Germinal center (tissue), 1 donor: ENCODE results near the gene G6PC1.
"Not testable (repeated sequence)": the region's sequence is repeated elsewhere in the genome, so short reads cannot be mapped to it uniquely, and the experiment has no call there.

Experiments
- DNase-seq: peaks from one replicate; pipeline ENCODE4 v3.0.0; 2012; ENCODE audit warnings: mixed read lengths, low spot score

The G6PC1 gene

DNA sequence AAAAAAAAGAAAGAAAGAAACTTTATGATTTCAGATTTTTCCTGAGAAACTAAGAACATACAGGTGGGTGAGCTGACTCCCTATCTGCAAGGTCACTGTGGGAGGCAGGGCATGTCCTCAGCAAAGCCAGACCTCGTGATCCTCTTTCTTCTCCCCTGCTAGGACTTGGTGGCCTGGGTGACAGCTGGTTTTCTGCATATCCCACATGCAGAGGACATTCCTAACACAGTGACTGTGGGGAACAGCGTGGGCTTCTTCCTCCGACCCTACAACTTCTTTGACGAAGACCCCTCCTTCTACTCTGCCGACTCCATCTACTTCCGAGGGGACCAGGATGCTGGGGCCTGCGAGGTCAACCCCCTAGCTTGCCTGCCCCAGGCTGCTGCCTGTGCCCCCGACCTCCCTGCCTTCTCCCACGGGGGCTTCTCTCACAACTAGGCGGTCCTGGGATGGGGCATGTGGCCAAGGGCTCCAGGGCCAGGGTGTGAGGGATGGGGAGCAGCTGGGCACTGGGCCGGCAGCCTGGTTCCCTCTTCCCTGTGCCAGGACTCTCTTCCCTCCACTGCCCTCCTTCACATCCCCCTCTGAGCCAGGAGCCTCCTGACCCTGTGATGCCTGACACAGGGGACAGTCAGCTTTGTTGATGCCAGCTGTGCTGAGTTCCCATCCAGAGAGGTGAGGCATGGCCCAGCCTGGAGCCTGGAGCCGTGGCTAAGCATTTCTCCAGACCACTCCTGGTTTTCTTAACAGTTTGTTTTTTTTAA, 26.5 kb upstream of the G6PC1 start:
- DNase-seq, result not testable (repeated sequence)

DNA sequence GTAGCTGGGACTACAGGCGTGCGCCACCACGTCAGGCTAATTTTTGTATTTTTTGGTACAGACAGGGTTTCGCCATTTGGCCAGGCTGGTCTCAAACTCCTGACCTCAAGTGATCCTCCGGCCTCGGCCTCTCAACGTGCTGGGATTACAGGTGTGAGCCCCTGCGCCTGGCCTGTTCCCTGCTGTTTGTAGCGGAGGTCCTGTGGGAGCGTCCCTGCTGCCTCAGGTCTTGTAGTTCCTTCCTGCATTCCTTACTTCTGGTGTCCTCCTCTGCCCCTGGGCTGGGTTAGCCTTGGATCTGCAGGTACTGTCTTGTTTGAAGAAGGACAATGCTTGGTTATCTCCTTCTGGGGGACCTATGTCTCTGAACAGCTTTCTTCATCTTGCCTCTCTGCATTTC, 23.6 kb upstream of the G6PC1 start:
- DNase-seq, result no peak

GRCh38 chr17:42878123-42878880, 22.3 kb upstream of the G6PC1 start:
- DNase-seq, result no peak

GRCh38 chr17:42878924-42879595, 21.5 kb upstream of the G6PC1 start:
- no peak for DNase-seq

GRCh38 chr17:42879596-42879985, 21.0 kb upstream of the G6PC1 start:
- no peak for DNase-seq

GRCh38 chr17:42880776-42881310, 19.8 kb upstream of the G6PC1 start:
- DNase-seq, result no peak

DNA sequence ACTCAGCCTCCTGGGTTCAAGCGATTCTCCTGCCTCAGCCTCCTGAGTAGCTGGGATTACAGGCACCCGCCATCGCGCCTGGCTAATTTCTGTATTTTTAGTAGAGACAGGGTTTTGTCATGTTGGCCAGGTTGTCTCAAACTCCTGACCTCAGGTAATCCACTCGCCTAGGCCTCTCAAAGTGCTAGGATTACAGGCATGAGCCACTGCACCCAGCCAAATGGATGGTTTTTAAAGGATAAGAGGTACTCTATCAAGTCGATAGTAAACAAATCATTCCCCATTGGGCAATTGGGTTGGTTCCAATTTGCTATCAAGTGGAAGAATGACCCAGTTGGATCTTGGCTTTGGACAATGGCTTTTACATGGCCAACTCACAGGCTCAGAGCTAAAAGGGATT, 18.9 kb upstream of the G6PC1 start:
- DNase-seq, result not testable (repeated sequence)

- no peak for DNase-seq
Measured at GRCh38 chr17:42882166-42882565, 18.4 kb upstream of the G6PC1 start.

DNA sequence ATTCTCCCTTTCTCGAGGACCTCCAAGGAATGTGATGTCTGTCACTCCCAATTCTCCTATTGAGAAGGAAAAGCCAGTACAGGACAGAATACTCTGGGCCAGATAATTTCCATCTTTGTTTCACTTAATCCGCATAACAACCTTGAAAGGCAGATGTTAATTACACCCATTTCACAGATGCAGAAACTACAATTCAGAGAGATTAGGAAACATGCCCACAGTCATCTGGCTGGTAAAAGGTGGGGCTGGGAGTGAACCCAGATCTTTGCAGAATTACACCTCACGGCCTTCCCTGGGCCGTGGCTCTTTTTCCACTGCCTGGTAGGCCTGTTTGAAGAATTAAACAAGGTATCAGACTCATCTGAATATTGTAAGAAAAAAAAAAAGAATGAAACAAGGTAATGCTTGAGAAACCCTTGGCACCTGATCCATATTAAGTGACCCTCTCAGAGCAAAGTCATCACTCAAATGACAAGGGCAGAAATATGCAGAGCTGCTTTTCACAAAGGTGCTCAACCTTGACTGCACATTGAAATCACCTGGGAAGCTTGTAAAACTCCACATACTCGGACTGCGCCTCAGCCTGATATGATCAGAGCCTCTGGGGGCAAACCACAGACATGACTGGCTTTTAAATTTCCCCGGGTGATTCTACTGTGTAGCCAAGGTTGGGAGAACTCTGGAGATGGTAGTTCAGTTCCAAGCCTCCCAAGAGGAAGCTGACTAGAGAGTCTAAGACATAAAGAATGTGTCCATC, 16.6 kb upstream of the G6PC1 start:
- DNase-seq, result no peak

GRCh38 chr17:42885806-42886205, 14.8 kb upstream of the G6PC1 start:
- not testable (repeated sequence) for DNase-seq

DNA sequence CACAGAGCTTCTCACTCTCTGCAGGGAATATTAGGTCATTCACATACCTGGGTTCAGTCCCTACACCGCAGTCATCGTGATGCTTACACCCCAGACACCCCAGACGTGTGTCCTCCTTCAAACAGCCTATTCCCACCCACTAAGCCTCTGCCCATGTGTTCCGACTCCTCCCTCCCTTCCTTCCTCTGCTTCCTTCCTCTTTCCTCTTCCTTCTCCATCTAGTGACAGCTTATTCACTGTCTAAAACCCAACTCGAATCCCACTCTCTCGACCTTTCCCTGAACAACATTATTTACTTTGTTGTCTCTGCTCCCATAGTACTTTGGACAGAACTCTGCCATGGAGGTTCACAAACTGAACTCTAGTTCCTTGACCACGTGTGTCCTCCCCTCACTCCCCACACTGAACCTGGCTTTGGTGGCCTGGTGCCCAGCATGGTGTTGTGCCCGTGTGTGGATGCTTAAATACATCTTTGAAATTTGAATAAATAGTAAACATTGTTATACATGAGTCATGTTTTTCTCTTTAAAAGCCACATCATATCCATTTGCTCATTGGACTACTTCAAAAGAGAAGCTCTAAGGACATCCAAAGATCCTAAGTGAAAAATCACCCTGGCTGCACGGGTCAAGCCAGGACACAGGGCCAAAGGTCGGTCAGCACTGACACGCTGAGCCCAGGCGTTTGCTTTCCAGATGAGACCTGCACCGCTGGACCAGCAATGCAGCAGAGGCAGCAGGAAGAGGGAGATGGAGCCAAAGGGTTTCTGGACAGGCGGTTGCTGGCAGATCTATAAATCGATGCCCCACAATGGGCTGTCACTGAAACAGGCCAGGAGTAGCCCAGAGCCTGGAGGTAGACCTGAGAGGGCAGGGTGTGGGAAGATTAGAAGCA, 14.1 kb upstream of the G6PC1 start:
- DNase-seq, result no peak

DNA sequence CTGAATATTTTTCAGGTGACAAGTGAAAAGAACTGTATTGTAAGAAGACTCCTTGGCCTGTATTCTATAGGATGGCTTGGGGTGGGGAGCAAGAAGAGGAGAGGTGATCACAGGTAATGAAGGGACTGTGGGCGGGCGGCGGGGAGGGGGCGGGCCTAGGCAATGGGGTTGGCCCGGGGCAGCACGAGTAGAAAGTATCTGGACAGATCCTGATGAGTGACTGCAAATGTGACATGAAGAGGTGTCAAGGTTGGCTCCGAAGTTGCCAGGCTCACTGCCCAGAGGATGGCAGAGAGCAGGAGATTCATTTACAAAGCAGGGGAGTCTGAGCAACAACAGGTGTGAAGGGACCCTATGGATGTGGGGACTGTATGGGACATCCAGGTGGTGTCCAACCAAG, 10.8 kb upstream of the G6PC1 start:
- no peak for DNase-seq

GRCh38 chr17:42891539-42892152, 9.0 kb upstream of the G6PC1 start:
- DNase-seq, result no peak

- DNase-seq, result no peak
Measured at GRCh38 chr17:42893359-42893758, 7.2 kb upstream of the G6PC1 start.

- no peak for DNase-seq
Measured at GRCh38 chr17:42894283-42895184, 6.1 kb upstream of the G6PC1 start.

- DNase-seq, result no peak
Measured at GRCh38 chr17:42895185-42895555, 5.4 kb upstream of the G6PC1 start.

DNA sequence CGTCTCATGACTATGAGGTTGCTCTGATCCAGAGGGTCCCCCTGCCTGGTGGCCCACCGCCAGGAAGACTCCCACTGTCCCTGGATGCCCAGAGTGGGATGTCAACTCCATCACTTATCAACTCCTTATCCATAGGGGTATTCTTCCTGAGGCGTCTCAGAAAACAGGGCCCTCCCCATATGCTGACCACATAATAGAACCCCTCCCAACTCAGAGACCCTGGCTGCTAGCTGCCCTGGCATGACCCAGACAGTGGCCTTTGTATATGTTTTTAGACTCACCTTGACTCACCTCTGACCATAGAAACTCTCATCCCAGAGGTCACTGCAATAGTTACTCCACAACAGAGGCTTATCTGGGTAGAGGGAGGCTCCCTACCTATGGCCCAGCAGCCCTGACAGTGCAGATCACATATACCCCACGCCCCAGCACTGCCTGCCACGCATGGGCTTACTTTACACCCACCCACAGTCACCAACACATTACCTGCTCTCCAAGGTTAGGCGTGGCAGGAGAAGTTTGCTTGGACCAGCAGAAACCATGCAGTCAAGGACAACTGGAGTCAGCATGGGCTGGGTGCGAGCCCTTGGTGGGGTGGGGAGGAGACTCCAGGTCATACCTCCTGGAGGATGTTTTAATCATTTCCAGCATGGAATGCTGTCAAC, 2.3 kb upstream of the G6PC1 start:
- no peak for DNase-seq

GRCh38 chr17:42899981-42900380, 618 bp upstream of the G6PC1 start:
- not testable (repeated sequence) for DNase-seq
